Measurements from ENCODE around the gene MAFG.

Gene MAFG

GRCh38 chr17:81957691-81958432 is 30.3 kb upstream of the MAFG start:
- ChIA-PET CTCF (interaction anchor here (0.7 kb wide), 2 partner anchors 21 to 30 kb away, joined by 3 to 6 read pairs; no protein-coding TSS in a partner anchor), POLR2A (ENCODE audit: low non-redundant PET) (no interaction called here)
- TF ChIP-seq, protein P1, sequence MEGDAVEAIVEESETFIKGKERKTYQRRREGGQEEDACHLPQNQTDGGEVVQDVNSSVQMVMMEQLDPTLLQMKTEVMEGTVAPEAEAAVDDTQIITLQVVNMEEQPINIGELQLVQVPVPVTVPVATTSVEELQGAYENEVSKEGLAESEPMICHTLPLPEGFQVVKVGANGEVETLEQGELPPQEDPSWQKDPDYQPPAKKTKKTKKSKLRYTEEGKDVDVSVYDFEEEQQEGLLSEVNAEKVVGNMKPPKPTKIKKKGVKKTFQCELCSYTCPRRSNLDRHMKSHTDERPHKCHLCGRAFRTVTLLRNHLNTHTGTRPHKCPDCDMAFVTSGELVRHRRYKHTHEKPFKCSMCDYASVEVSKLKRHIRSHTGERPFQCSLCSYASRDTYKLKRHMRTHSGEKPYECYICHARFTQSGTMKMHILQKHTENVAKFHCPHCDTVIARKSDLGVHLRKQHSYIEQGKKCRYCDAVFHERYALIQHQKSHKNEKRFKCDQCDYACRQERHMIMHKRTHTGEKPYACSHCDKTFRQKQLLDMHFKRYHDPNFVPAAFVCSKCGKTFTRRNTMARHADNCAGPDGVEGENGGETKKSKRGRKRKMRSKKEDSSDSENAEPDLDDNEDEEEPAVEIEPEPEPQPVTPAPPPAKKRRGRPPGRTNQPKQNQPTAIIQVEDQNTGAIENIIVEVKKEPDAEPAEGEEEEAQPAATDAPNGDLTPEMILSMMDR (conservative IDR thresholded peaks at IDR 0.05; ENCODE audit: low read depth): no peak
- no peak for DNase-seq (ENCODE audit: low spot score)
- no peak overlapping the region for H3K27ac ChIP-seq

DNA sequence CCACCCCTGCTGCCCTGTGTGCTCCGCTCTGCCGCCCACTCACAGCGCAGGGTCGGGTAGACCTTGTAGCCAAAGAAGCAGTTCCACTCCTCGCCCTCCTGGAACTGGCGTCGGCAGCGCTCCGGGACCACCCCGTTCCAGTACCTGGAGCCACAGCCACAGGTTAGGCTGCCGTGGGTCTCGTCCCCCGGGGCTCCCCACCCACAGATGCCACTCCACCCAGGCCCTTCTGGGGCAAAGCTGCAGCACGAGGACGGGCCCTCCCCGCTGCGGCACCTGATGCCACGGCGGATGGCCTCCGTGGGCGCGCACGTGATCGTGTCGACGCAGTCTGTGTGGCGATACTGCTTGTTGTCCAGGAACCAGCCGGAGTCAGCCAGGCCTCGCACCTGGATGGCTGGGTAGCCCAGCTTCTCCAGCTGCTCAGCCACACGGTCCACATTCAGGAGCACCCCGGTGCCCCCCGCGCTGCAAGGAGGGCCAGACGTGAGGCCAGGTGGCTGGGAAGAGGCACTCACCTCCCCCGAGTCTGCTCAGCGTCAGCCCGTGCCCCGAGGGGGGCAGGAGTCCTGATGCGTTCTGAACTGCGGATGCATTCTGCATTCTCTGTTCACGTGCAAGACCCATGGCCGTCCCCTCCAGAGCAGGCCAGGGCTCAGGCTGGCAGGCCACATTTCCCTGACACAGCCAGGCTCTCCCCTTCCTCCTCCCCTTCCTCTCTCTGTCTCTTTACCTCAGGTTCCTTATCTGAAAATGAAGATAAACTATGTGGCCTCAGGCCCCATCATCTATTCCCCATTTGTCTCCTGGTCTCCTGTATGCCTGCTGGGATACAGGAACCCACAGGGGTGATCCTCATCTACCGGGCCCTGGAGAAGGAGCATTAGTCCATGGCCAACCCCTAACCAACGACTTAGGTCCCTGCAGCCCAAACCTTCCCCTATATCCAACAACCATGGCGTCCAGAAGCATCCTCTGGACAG is 29.4 kb upstream of the MAFG start:
- DNase-seq (ENCODE audit: low spot score): no peak
- H3K27ac ChIP-seq: no peak overlapping the region
- POLR2A ChIA-PET (ENCODE audit: low non-redundant PET): no interaction called here
- CTCF ChIA-PET: interaction anchor here (0.7 to 1.0 kb wide), 2 partner anchors 20 to 64 kb away, joined by 3 to 6 read pairs; no protein-coding TSS in a partner anchor
- TF ChIP-seq, protein P1 (conservative IDR thresholded peaks at IDR 0.05; ENCODE audit: low read depth): no peak

- TF ChIP-seq, protein P1 (conservative IDR thresholded peaks at IDR 0.05; ENCODE audit: low read depth): no peak
- DNase-seq (ENCODE audit: low spot score): no peak
- H3K27ac ChIP-seq: no peak overlapping the region
- ChIA-PET CTCF (interaction anchor here (0.7 to 1.0 kb wide), 2 partner anchors 32 to 65 kb away, joined by 3 to 5 read pairs; no protein-coding TSS in a partner anchor), POLR2A (ENCODE audit: low non-redundant PET) (interaction anchor here (0.6 kb wide), 2 partner anchors 20 to 43 kb away, joined by 3 to 4 read pairs; no protein-coding TSS in a partner anchor)
Observed at GRCh38 chr17:81955756-81956544, 28.4 kb upstream of the MAFG start.

- POLR2A ChIA-PET (ENCODE audit: low non-redundant PET): interaction anchor here (0.6 kb wide), 1 partner anchor 42 kb away, joined by 4 read pairs; no protein-coding TSS in a partner anchor
Observed at GRCh38 chr17:81955058-81955681, 27.6 kb upstream of the MAFG start.

More at GRCh38 chr17:81955058-81955681, 27.6 kb upstream of the MAFG start:
- CTCF ChIA-PET: interaction anchor here (0.7 kb wide), 1 partner anchor 31 kb away, joined by 5 read pairs; no protein-coding TSS in a partner anchor
- DNase-seq (ENCODE audit: low spot score): no peak
- TF ChIP-seq, protein P1 (conservative IDR thresholded peaks at IDR 0.05; ENCODE audit: low read depth): no peak
- H3K27ac ChIP-seq: 0 out of 2 replicates have a peak overlapping the region, but pooled peaks have one; percentile 8
